Liver (tissue), 9 donors: ENCODE data around the gene KATNAL1. TPM values are rescaled to one million over a fixed set of nuclear protein-coding genes. Genes with fewer than 3 reads are reported as not detected.

ENCODE experiments used
- DNase-seq: peaks from one replicate; pipeline ENCODE4 v3.0.0-alpha.2; 2017; ENCODE audit warnings: low spot score
- H3K27ac ChIP-seq, 2 donors: one replicate each; pipeline ENCODE4 v1.7.0; 2013; ENCODE audit warnings: inconsistent platforms in 2 of 2, low read length in 2 of 2, control low read depth in 1 of 2, low read depth in 1 of 2, mild to moderate bottlenecking in 1 of 2
- H3K27me3 ChIP-seq, 4 donors: one replicate each; pipeline versions ENCODE4 v1.6.1 to v1.7.0; 2013; ENCODE audit warnings: low read length in 3 of 4, inconsistent platforms in 1 of 4, mild to moderate bottlenecking in 1 of 4, moderate library complexity in 1 of 4; ENCODE audit not compliant: control insufficient read depth in 4 of 4, insufficient read depth in 4 of 4
- H3K36me3 ChIP-seq, 4 donors: one replicate each; pipeline versions ENCODE4 v1.6.1 to v1.7.0; 2013; ENCODE audit warnings: low read length in 3 of 4, mild to moderate bottlenecking in 3 of 4, low read depth in 1 of 4, moderate library complexity in 1 of 4; ENCODE audit not compliant: control insufficient read depth in 4 of 4, insufficient read depth in 3 of 4
- H3K4me1 ChIP-seq, 4 donors: one replicate each; pipeline versions ENCODE4 v1.6.1 to v1.7.0; 2013; ENCODE audit warnings: low read length in 3 of 4, mild to moderate bottlenecking in 3 of 4, moderate library complexity in 1 of 4; ENCODE audit not compliant: control insufficient read depth in 4 of 4, insufficient read depth in 4 of 4
- H3K4me3 ChIP-seq, 3 donors: one replicate each; pipeline versions ENCODE4 v1.6.1 to v1.7.0; 2013; ENCODE audit warnings: low read length in 3 of 3, control low read depth in 1 of 3, low read depth in 1 of 3, mild to moderate bottlenecking in 1 of 3
- H3K9ac ChIP-seq, 2 donors: one replicate each; pipeline ENCODE4 v1.7.0; 2013; ENCODE audit warnings: low read length in 2 of 2, mild to moderate bottlenecking in 2 of 2, moderate library complexity in 2 of 2, control low read depth in 1 of 2, low read depth in 1 of 2
- H3K9me3 ChIP-seq, 4 donors: one replicate each; pipeline versions ENCODE4 v1.6.1 to v1.7.0; 2013; ENCODE audit warnings: low read length in 3 of 4; ENCODE audit not compliant: control insufficient read depth in 4 of 4
- ATF3 ChIP-seq: IDR thresholded peaks from 2 replicates; pipeline ENCODE4 v1.6.1; 2016; ENCODE audit warnings: antibody characterized with exemption
- CTCF ChIP-seq: fragments of 150-350 bp; IDR thresholded peaks from 2 replicates; pipeline ENCODE4 v1.5.1; 2017; ENCODE audit warnings: improper control_type of control experiment, low read depth, low read length; ENCODE audit not compliant: missing input control
- EGR1 ChIP-seq, 2 donors: IDR thresholded peaks; 2 replicates each; pipeline ENCODE4 v1.6.1; 2016 to 2018; ENCODE audit warnings: antibody characterized with exemption in 2 of 2, low read depth in 2 of 2
- FOXA2 ChIP-seq: IDR thresholded peaks from 2 replicates; pipeline ENCODE4 v1.6.1; 2016; ENCODE audit warnings: antibody characterized with exemption
- GABPA ChIP-seq, 2 donors: IDR thresholded peaks in 1 of 2; conservative IDR thresholded peaks in 1 of 2; 2 replicates each; pipeline ENCODE4 v1.6.1; 2016; ENCODE audit warnings: antibody characterized with exemption in 2 of 2, mild to moderate bottlenecking in 1 of 2, moderate library complexity in 1 of 2
- HNF4A ChIP-seq, 2 donors: conservative IDR thresholded peaks; 2 replicates each; pipeline ENCODE4 v1.6.1; 2016; ENCODE audit warnings: antibody characterized with exemption in 2 of 2, mild to moderate bottlenecking in 2 of 2
- HNF4G ChIP-seq: IDR thresholded peaks from 2 replicates; pipeline ENCODE4 v1.6.1; 2016; ENCODE audit warnings: antibody characterized with exemption
- NR2F2 ChIP-seq: IDR thresholded peaks from 2 replicates; pipeline ENCODE4 v1.6.1; 2016; ENCODE audit warnings: antibody characterized with exemption
- RAD21 ChIP-seq, 2 donors: IDR thresholded peaks; 2 replicates each; pipeline ENCODE4 v1.6.1; 2016; ENCODE audit warnings: antibody characterized with exemption in 2 of 2, mild to moderate bottlenecking in 2 of 2
- SP1 ChIP-seq: IDR thresholded peaks from 2 replicates; pipeline ENCODE4 v1.6.1; 2018; ENCODE audit warnings: antibody characterized with exemption, mild to moderate bottlenecking
- TAF1 ChIP-seq: conservative IDR thresholded peaks from 2 replicates; pipeline ENCODE4 v1.6.1; 2016; ENCODE audit warnings: antibody characterized with exemption, mild to moderate bottlenecking
- YY1 ChIP-seq: IDR thresholded peaks from 2 replicates; pipeline ENCODE4 v1.6.1; 2016; ENCODE audit warnings: antibody characterized with exemption, mild to moderate bottlenecking
- WGBS: extraction: QIAGEN DNeasy Blood & Tissue Kit; methylation state at CpG from one replicate; pipeline ENCODE4 v1.1.7; 2013; 5-methylcytosine and 5-hydroxymethylcytosine counted together
- polyA plus RNA-seq, 2 donors: library from polyadenylated mRNA; stranded (reverse) in 1 of 2; unstranded in 1 of 2; fragments of 200-250 nt in 1 of 2; fragments of >200 nt in 1 of 2; fragmentation: Nextera tagmentation in 1 of 2; extraction: Ambion mirVana in 1 of 2; gene quantifications; one replicate each; pipeline versions ENCODE4 v1.2.1 to v1.2.3, GENCODE V29; 2013 to 2015
- total RNA-seq, 2 donors: library from RNA; depleted of rRNA; stranded (reverse); fragments of >200 nt; gene quantifications; one replicate each; pipeline ENCODE4 v1.2.3, GENCODE V29; 2014
- TF ChIP-seq, protein P1 (sequence below): IDR thresholded peaks from 2 replicates; pipeline ENCODE4 v1.6.1; 2016; ENCODE audit warnings: antibody characterized with exemption
- TF ChIP-seq, protein P2 (sequence below): IDR thresholded peaks from 2 replicates; pipeline ENCODE4 v1.6.1; 2016; ENCODE audit warnings: antibody characterized with exemption, mild to moderate bottlenecking
- TF ChIP-seq, protein P3 (sequence below): IDR thresholded peaks from 2 replicates; pipeline ENCODE4 v1.6.1; 2016; ENCODE audit warnings: antibody characterized with exemption
- donor health status: healthy.
- donor health status: healthy.
- donor health status: healthy.
- donor health status: healthy.
- donor health status: healthy.

Gene KATNAL1
- total and polyA plus RNA-seq, 4 donors: 2.7 to 12.8 (median 6.0) TPM

GRCh38 chr13:30241532-30241931, 65.8 kb downstream of the KATNAL1 start:
- TF ChIP-seq, protein P1, sequence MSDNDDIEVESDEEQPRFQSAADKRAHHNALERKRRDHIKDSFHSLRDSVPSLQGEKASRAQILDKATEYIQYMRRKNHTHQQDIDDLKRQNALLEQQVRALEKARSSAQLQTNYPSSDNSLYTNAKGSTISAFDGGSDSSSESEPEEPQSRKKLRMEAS: no peak
- no peak for TF ChIP-seq FOXA2
- TF ChIP-seq CTCF: no peak
- TF ChIP-seq RAD21 (IDR thresholded peaks at IDR 0.05): no peak
- no peak for TF ChIP-seq HNF4A (conservative IDR thresholded peaks at IDR 0.05)
- TF ChIP-seq, protein P2, sequence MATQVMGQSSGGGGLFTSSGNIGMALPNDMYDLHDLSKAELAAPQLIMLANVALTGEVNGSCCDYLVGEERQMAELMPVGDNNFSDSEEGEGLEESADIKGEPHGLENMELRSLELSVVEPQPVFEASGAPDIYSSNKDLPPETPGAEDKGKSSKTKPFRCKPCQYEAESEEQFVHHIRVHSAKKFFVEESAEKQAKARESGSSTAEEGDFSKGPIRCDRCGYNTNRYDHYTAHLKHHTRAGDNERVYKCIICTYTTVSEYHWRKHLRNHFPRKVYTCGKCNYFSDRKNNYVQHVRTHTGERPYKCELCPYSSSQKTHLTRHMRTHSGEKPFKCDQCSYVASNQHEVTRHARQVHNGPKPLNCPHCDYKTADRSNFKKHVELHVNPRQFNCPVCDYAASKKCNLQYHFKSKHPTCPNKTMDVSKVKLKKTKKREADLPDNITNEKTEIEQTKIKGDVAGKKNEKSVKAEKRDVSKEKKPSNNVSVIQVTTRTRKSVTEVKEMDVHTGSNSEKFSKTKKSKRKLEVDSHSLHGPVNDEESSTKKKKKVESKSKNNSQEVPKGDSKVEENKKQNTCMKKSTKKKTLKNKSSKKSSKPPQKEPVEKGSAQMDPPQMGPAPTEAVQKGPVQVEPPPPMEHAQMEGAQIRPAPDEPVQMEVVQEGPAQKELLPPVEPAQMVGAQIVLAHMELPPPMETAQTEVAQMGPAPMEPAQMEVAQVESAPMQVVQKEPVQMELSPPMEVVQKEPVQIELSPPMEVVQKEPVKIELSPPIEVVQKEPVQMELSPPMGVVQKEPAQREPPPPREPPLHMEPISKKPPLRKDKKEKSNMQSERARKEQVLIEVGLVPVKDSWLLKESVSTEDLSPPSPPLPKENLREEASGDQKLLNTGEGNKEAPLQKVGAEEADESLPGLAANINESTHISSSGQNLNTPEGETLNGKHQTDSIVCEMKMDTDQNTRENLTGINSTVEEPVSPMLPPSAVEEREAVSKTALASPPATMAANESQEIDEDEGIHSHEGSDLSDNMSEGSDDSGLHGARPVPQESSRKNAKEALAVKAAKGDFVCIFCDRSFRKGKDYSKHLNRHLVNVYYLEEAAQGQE: no peak
- TF ChIP-seq GABPA (IDR thresholded peaks at IDR 0.05 in 1 of 2, conservative IDR thresholded peaks at IDR 0.05 in 1 of 2): no peak
- TF ChIP-seq NR2F2: no peak
- Histone ChIP-seq H3K9ac (no peak overlapping the region), H3K9me3 (no peaks in the 10 kb centered on the region), H3K4me1 (no peaks in the 10 kb centered on the region), H3K36me3 (no peaks in the 10 kb centered on the region), H3K27ac (no peak overlapping the region), H3K27me3 (no peaks in the 10 kb centered on the region), H3K4me3 (no peak overlapping the region)
- 89% methylated on average over 2 of the region's 2 CpGs for WGBS
- DNase-seq: no peak

GRCh38 chr13:30240608-30241007, 66.7 kb downstream of the KATNAL1 start:
- no peak overlapping the region for H3K4me3 ChIP-seq
- no peak for DNase-seq
- 66% methylated on average over 2 of the region's 2 CpGs for WGBS
- no peaks in the 10 kb centered on the region for H3K27me3 ChIP-seq
- no peaks in the 10 kb centered on the region for H3K9me3 ChIP-seq
- no peaks in the 10 kb centered on the region for H3K4me1 ChIP-seq
- no peak overlapping the region for H3K27ac ChIP-seq
- no peak for TF ChIP-seq SP1
- no peak for TF ChIP-seq FOXA2
- TF ChIP-seq EGR1 (IDR thresholded peaks at IDR 0.05; ENCODE audit: low read depth in 2 of 2): no peak
- TF ChIP-seq YY1: no peak
- no peak for TF ChIP-seq HNF4A (conservative IDR thresholded peaks at IDR 0.05)
- no peak for TF ChIP-seq TAF1
- no peak for TF ChIP-seq HNF4G
- TF ChIP-seq GABPA (IDR thresholded peaks at IDR 0.05 in 1 of 2, conservative IDR thresholded peaks at IDR 0.05 in 1 of 2): no peak
- TF ChIP-seq NR2F2: no peak
- TF ChIP-seq ATF3: no peak
- TF ChIP-seq, protein P3, sequence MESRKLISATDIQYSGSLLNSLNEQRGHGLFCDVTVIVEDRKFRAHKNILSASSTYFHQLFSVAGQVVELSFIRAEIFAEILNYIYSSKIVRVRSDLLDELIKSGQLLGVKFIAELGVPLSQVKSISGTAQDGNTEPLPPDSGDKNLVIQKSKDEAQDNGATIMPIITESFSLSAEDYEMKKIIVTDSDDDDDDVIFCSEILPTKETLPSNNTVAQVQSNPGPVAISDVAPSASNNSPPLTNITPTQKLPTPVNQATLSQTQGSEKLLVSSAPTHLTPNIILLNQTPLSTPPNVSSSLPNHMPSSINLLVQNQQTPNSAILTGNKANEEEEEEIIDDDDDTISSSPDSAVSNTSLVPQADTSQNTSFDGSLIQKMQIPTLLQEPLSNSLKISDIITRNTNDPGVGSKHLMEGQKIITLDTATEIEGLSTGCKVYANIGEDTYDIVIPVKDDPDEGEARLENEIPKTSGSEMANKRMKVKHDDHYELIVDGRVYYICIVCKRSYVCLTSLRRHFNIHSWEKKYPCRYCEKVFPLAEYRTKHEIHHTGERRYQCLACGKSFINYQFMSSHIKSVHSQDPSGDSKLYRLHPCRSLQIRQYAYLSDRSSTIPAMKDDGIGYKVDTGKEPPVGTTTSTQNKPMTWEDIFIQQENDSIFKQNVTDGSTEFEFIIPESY: no peak
- TF ChIP-seq, protein P1: no peak
- H3K9ac ChIP-seq: no peak overlapping the region
- H3K36me3 ChIP-seq: no peaks in the 10 kb centered on the region
